Endothelial cell of umbilical vein (primary cell): Measurements from ENCODE around the gene SZT2. TPM values are rescaled to one million over a fixed set of nuclear protein-coding genes. Genes with fewer than 3 reads are reported as not detected.

Experiments
- BruUV-seq: library from RNA; stranded (reverse); fragments of 400-500 nt; replicated peaks from 2 replicates; lab custom pipeline; 2021; lab: Mats Ljungman, UMichigan
- CTCF ChIA-PET: fragments of 300-600, 350-600 bp; sonication (Branson Sonifier 250); formaldehyde crosslinking; loops from one replicate; lab custom pipeline; 2021; ENCODE audit warnings: antibody characterized with exemption, inconsistent platforms; lab: Charles Lee
- POLR2A ChIA-PET: fragments of 300-600, 350-600 bp; sonication (Branson Sonifier 250); formaldehyde crosslinking; loops from one replicate; lab custom pipeline; 2021; ENCODE audit warnings: antibody characterized with exemption, inconsistent platforms; lab: Charles Lee
- DNase-seq: peaks from one replicate; pipeline ENCODE4 v3.0.0-alpha.2; 2011; ENCODE audit warnings: low read depth, low spot score
- FAIRE-seq: peaks from 2 replicates; lab custom pipeline; 2011; peaks lifted over from hg19 to GRCh38; lab: Jason Lieb, UNC
- H2AFZ ChIP-seq: 2 replicates; pipeline ENCODE4 v1.6.0; 2012; ENCODE audit warnings: low read depth, low read length, control low read depth, inconsistent platforms
- H3K27ac ChIP-seq: 2 replicates; pipeline ENCODE4 v1.5.1; 2011; ENCODE audit warnings: low read depth, mild to moderate bottlenecking, control low read depth, low read length, moderate library complexity; ENCODE audit not compliant: insufficient read depth
- H3K27me3 ChIP-seq, 2 experiments: 2 replicates each; pipeline versions ENCODE4 v1.6.0 to v1.6.1; 2011; ENCODE audit warnings: low read length in 2 of 2, mixed read lengths in 1 of 2; ENCODE audit not compliant: control insufficient read depth in 2 of 2, insufficient read depth in 2 of 2
- H3K36me3 ChIP-seq, 2 experiments: 2 replicates in 1 of 2; 3 replicates in 1 of 2; pipeline ENCODE4 v1.5.1; 2011; ENCODE audit warnings: low read length in 2 of 2, mild to moderate bottlenecking in 1 of 2, moderate library complexity in 1 of 2; ENCODE audit not compliant: control insufficient read depth in 2 of 2, insufficient read depth in 2 of 2; ENCODE audit errors: extremely low read depth in 1 of 2
- H3K4me1 ChIP-seq: 3 replicates; pipeline ENCODE4 v1.5.1; 2011; ENCODE audit warnings: mild to moderate bottlenecking, low read length; ENCODE audit not compliant: control insufficient read depth, insufficient read depth; ENCODE audit errors: extremely low read depth
- H3K4me2 ChIP-seq: 2 replicates; pipeline ENCODE4 v1.6.1; 2011; ENCODE audit warnings: low read length, control low read depth, mixed read lengths; ENCODE audit not compliant: insufficient read depth
- H3K4me3 ChIP-seq, 3 experiments: fragments of 200-600 bp in 1 of 3; sonication (generic), shearing (Covaris generic) in 1 of 3; replicated peaks in 1 of 3; 2 replicates each; pipeline ENCODE4 v1.5.1; 2011 to 2016; ENCODE audit warnings: control low read depth in 3 of 3, low read length in 3 of 3, mild to moderate bottlenecking in 2 of 3, inconsistent platforms in 1 of 3, low read depth in 1 of 3, moderate library complexity in 1 of 3; ENCODE audit not compliant: insufficient read depth in 1 of 3
- H3K79me2 ChIP-seq: 2 replicates; pipeline ENCODE4 v1.6.0; 2012; ENCODE audit warnings: low read length, inconsistent platforms; ENCODE audit not compliant: control insufficient read depth, insufficient read depth
- H3K9ac ChIP-seq: replicated peaks from 2 replicates; pipeline ENCODE3; 2011; ENCODE audit warnings: low read length, control low read depth; ENCODE audit not compliant: insufficient read depth; ENCODE audit errors: extremely low read depth
- H3K9me1 ChIP-seq: replicated peaks from 3 replicates; pipeline ENCODE4 v1.6.0; 2011; ENCODE audit warnings: mild to moderate bottlenecking, low read length; ENCODE audit not compliant: control insufficient read depth, insufficient read depth; ENCODE audit errors: extremely low read depth
- H3K9me3 ChIP-seq: replicated peaks from 2 replicates; pipeline ENCODE4 v1.5.1; 2012; ENCODE audit warnings: low read length, inconsistent platforms; ENCODE audit not compliant: control insufficient read depth, insufficient read depth
- H4K20me1 ChIP-seq: replicated peaks from 2 replicates; pipeline ENCODE3; 2011; ENCODE audit warnings: mild to moderate bottlenecking, low read length; ENCODE audit not compliant: control insufficient read depth, insufficient read depth; ENCODE audit errors: extremely low read depth
- EZH2 ChIP-seq: IDR thresholded peaks from 2 replicates; pipeline ENCODE4 v1.6.1; 2012; ENCODE audit warnings: borderline replicate concordance, low read depth, mild to moderate bottlenecking, moderate library complexity, low read length, inconsistent platforms; ENCODE audit not compliant: severe bottlenecking
- FOS ChIP-seq: IDR thresholded peaks from 2 replicates; pipeline ENCODE4 v1.6.1; 2011; ENCODE audit warnings: mild to moderate bottlenecking, low read length, moderate library complexity, borderline replicate concordance; ENCODE audit not compliant: insufficient read depth
- JUN ChIP-seq: IDR thresholded peaks from 2 replicates; pipeline ENCODE4 v1.6.1; 2011; ENCODE audit warnings: borderline replicate concordance, low read depth; ENCODE audit not compliant: insufficient read length, insufficient read depth
- MYC ChIP-seq: IDR thresholded peaks from one replicate; pipeline ENCODE4 v1.6.1; 2011; ENCODE audit warnings: mild to moderate bottlenecking, low read depth, low read length
- POLR2A ChIP-seq: IDR thresholded peaks from 2 replicates; pipeline ENCODE4 v1.6.1; 2012; ENCODE audit warnings: low read depth, mild to moderate bottlenecking, control low read depth, low read length
- POLR2AphosphoS5 ChIP-seq: IDR thresholded peaks from 2 replicates; pipeline ENCODE4 v1.6.1; 2012; ENCODE audit warnings: low read depth, mild to moderate bottlenecking, control low read depth, low read length, moderate library complexity; ENCODE audit not compliant: insufficient read depth
- dilution Hi-C: fragments of 300-500 bp; cut with MboI; formaldehyde crosslinking; loops from one replicate; pipeline ENCODE4 v1.15.0; 2019; ENCODE audit warnings: low sequenced_read_pairs; ENCODE audit not compliant: extremely low pct_ligation_motif_present
- intact Hi-C: fragments of 100-400 bp; cut with micrococcal nuclease; formaldehyde crosslinking; loops from one replicate; pipeline ENCODE4 v1.10.0; 2022
- polyA plus RNA-seq, 4 experiments: library from polyadenylated mRNA; depleted of rRNA in 3 of 4; stranded (reverse) in 3 of 4; unstranded in 1 of 4; fragments of >200 nt; gene quantifications; 2 replicates each; pipeline versions ENCODE4 v1.2.1 to v1.2.3, GENCODE V29; 2011 to 2012; ENCODE audit warnings: missing spikeins in 1 of 4
- total RNA-seq: library from RNA; stranded (reverse); gene quantifications from 2 replicates; pipeline ENCODE4 v1.2.3, GENCODE V29; 2021
- TF ChIP-seq, protein P1 (sequence below): IDR thresholded peaks from 2 replicates; pipeline ENCODE4 v1.6.1; 2011; ENCODE audit not compliant: insufficient read depth, insufficient read length

Gene SZT2
- total and polyA plus RNA-seq, 2 donors (not counting 3 experiments of a cell fraction or from before 2014, with no cell fraction given): 11.4 to 49.9 TPM

DNA sequence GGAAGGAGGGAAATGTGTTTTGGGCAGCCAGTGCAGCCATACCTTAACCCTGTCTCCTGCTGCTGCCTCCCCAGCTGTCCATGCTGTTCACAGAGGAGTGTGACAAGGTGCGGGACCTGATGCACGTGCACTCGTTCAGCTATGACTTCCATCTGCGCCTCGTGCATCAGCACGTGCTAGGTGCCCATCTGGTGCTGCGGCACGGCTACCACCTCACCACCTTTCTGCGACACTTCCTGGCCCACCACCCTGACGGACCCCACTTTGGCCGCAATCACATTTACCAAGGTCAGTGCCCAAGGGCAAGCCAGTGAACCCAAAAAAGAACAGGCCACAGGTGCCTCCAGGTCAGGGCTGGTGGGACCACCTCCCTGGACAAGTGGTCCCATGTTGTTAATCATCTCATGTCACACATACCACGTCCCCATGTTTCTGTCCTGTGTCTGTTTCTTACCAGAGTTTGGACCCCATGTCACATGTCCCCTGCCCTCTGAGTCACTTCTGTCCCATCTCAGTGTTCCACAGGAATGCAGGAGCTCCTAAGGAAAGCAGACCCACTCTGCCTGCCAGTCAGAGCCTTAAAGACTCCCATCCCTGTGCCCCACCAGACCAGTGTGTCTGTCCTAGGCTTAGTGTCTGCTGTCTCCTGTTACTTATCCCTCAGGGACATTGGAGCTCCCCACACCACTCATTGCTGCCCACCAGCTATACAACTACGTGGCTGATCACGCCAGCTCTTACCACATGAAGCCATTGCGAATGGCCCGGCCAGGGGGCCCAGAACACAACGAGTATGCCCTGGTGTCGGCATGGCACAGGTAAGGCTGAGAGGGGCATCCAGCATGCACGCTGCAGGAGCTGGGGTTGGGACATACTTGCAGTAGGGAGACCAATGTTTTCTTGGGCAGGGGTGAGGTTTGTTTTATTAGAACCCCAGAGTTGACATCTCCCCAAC lies 57.5 kb downstream of the SZT2 start:
- ChIA-PET CTCF (no interaction called here), POLR2A (no interaction called here)
- Histone ChIP-seq H2AFZ (no peak overlapping the region), H3K79me2 (peaks cover 14% of the 10 kb centered on the region), H3K9me3 (no peaks in the 10 kb centered on the region), H3K27ac (no peak overlapping the region), H3K9me1 (no peaks in the 10 kb centered on the region), H3K27me3 (no peaks in the 10 kb centered on the region), H3K4me3 (no peak overlapping the region), H3K9ac (no peak overlapping the region), H3K4me1 (peaks cover 23% of the 10 kb centered on the region), H4K20me1 (no peaks in the 10 kb centered on the region), H3K36me3 (peaks cover 18 to 54% of the 10 kb centered on the region in 2 experiments), H3K4me2 (no peak overlapping the region)
- TF ChIP-seq JUN (no peak), FOS (no peak), EZH2 (no peak), POLR2AphosphoS5 (no peak), POLR2A (peak; percentile 60), MYC (no peak)
- TF ChIP-seq, protein P1, sequence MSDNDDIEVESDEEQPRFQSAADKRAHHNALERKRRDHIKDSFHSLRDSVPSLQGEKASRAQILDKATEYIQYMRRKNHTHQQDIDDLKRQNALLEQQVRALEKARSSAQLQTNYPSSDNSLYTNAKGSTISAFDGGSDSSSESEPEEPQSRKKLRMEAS: no peak
- FAIRE-seq (no peak), DNase-seq (no peak)
- dilution Hi-C loops: no loop called here
- BruUV-seq: no TSS peak
- intact Hi-C loops: no loop called here
